Endodermal cell (in vitro differentiated cells): Measurements from ENCODE around the gene CCDC87. TPM values are rescaled to one million over a fixed set of nuclear protein-coding genes. Genes with fewer than 3 reads are reported as not detected.
A peak's percentile ranks its signal among the peaks of the same experiment; 100 is the strongest.

Experiments
- DNase-seq: peaks from one replicate; pipeline ENCODE4 v3.0.0-alpha.2; 2017
- H3K27ac ChIP-seq: 2 replicates; pipeline ENCODE4 v1.5.1; 2013; ENCODE audit warnings: mild to moderate bottlenecking, low read depth, low read length, moderate library complexity
- H3K27me3 ChIP-seq: 2 replicates; pipeline ENCODE4 v1.6.1; 2013; ENCODE audit warnings: mild to moderate bottlenecking, low read length, moderate library complexity; ENCODE audit not compliant: insufficient read depth, control insufficient read depth, poor library complexity, severe bottlenecking
- H3K36me3 ChIP-seq: 2 replicates; pipeline ENCODE4 v1.7.0; 2013; ENCODE audit warnings: mild to moderate bottlenecking, low read length, moderate library complexity; ENCODE audit not compliant: control insufficient read depth, insufficient read depth
- H3K4me1 ChIP-seq: one replicate; pipeline ENCODE4 v1.7.0; 2013; ENCODE audit warnings: low read length; ENCODE audit not compliant: control insufficient read depth, insufficient read depth
- H3K4me3 ChIP-seq: 2 replicates; pipeline ENCODE4 v1.5.1; 2013; ENCODE audit warnings: mild to moderate bottlenecking, low read length, moderate library complexity
- H3K9ac ChIP-seq: 2 replicates; pipeline ENCODE4 v1.6.1; 2013; ENCODE audit warnings: mild to moderate bottlenecking, low read length, moderate library complexity; ENCODE audit not compliant: poor library complexity, severe bottlenecking; ENCODE audit errors: extremely low read depth
- H3K9me3 ChIP-seq: 2 replicates; pipeline ENCODE4 v1.6.1; 2013; ENCODE audit warnings: mild to moderate bottlenecking, low read length, moderate library complexity; ENCODE audit not compliant: control insufficient read depth
- H3K27ac Mint-ChIP-seq: 2 replicates; pipeline ENCODE4 v1.8.0; 2020; ENCODE audit warnings: mixed read lengths
- H3K27me3 Mint-ChIP-seq: 2 replicates; pipeline ENCODE4 v1.8.0; 2021; ENCODE audit warnings: mild to moderate bottlenecking, mixed read lengths; ENCODE audit not compliant: insufficient read depth
- H3K36me3 Mint-ChIP-seq: 2 replicates; pipeline ENCODE4 v1.8.0; 2020; ENCODE audit warnings: low read depth, mixed read lengths
- H3K4me1 Mint-ChIP-seq: 2 replicates; pipeline ENCODE4 v1.8.0; 2020; ENCODE audit warnings: mixed read lengths
- H3K4me3 Mint-ChIP-seq: 2 replicates; pipeline ENCODE4 v1.8.0; 2020; ENCODE audit warnings: mild to moderate bottlenecking, moderate library complexity, mixed read lengths
- H3K9me3 Mint-ChIP-seq: 2 replicates; pipeline ENCODE4 v1.8.0; 2020; ENCODE audit warnings: mild to moderate bottlenecking, mixed read lengths
- CTCF ChIP-seq: fragments of 200-600 bp; sonication (generic); conservative IDR thresholded peaks from 2 replicates; pipeline ENCODE4 v1.5.0; 2021; ENCODE audit warnings: antibody characterized with exemption, mild to moderate bottlenecking
- WGBS, 2 experiments: methylation state at CpG; one replicate each; pipeline versions ENCODE4 v1.1.5 to v1.1.7; 2013; ENCODE audit warnings: missing lambda C conversion rate in 2 of 2, mixed read lengths in 1 of 2; ENCODE audit not compliant: insufficient coverage in 1 of 2, insufficient read length in 1 of 2; 5-methylcytosine and 5-hydroxymethylcytosine counted together
- total RNA-seq, 2 donors: library from RNA; stranded (reverse); fragmentation: NEBNext Ultra II Directional in 1 of 2; extraction: Animal tissue kit (Norgen Biotek cat#: 25700) in 1 of 2; gene quantifications; 2 replicates in 1 of 2; 3 replicates in 1 of 2; pipeline ENCODE4 v1.2.1, GENCODE V29; 2021

The CCDC87 gene
- total RNA-seq, 2 donors from 2014 or later = 0.84 to 1.5 TPM

DNA sequence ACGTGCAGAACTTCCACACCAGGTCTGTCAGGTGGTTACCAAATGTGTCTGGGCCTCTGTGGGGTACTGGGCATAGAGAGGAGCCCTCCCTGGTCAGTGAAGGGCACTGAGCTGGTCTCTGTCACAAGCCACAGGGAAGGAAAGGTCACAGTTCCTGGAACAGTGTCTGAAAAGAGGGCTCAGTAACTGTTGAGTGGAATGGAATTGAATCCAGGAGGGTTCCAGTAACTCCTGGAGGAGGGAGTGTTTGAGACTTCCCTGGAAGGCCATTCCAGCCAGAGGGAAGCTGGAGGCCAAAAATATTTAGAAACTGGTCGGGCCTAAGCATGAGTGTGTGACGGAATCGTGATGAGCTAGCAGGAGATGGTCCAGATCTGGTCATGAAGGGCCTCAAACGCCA, 38.3 kb downstream of the CCDC87 start:
- Histone ChIP-seq H3K4me1 (no peaks in the 10 kb centered on the region), H3K9me3 (no peaks in the 10 kb centered on the region), H3K27ac (no peak overlapping the region), H3K36me3 (no peaks in the 10 kb centered on the region), H3K4me3 (no peak overlapping the region), H3K27me3 (no peaks in the 10 kb centered on the region), H3K9ac (no peak overlapping the region)
- Mint-ChIP-seq H3K36me3 (no peaks in the 10 kb centered on the region), H3K4me3 (no peak overlapping the region), H3K27me3 (peaks cover 11% of the 10 kb centered on the region), H3K4me1 (no peaks in the 10 kb centered on the region), H3K27ac (peak overlapping the region; percentile 31), H3K9me3 (no peaks in the 10 kb centered on the region)
- TF ChIP-seq CTCF = no peak
- WGBS, 2 experiments = 91 to 97% methylated on average over 5 of the region's 5 CpGs
- DNase-seq = no peak

DNA sequence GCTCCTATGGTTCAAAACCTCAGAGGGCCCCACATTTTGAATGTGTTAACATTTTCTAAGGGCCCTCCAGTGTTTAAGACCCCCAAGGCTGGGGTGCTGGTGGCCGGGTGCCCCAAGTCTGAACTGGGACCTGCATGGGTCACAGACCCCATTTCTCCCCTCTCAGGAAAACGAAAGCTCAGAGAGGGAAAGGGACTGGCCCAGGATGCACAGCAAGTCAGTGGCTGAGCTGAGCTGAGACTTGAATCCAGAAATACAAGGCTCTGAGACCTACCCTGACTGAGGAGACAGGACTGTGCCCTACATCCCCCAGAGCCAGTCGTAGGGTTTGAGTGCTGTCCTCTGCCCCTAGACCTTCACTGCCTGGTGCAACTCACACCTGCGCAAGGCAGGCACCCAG, 42.0 kb downstream of the CCDC87 start:
- H3K27me3 Mint-ChIP-seq = peaks cover 1% of the 10 kb centered on the region

DNA sequence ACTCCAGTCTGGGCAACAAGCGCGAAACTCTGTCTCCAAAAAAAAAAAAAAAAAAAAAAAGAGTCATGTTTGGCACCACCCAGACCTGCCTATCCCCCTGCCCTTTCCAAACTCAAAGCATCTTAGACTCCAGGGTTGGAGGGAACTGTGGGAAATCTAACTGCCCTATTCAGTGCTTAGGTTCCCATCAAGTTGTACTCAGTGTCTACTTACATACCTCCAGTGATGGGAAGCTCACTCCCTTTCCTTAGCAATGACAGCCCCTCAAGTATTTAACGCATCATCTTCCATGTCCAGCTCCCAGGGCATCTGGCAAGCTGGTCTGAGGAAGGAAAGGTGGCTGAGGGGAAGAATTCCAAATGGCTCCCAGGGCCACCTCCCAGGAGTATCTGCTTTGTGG, 43.2 kb downstream of the CCDC87 start:
- H3K27ac ChIP-seq = no peak overlapping the region
- H3K36me3 ChIP-seq = no peaks in the 10 kb centered on the region
- peaks cover 1% of the 10 kb centered on the region for H3K27me3 Mint-ChIP-seq
- no peak overlapping the region for H3K4me3 Mint-ChIP-seq
- no peaks in the 10 kb centered on the region for H3K36me3 Mint-ChIP-seq
- H3K9me3 Mint-ChIP-seq = no peaks in the 10 kb centered on the region
- H3K27ac Mint-ChIP-seq = no peak overlapping the region
- no peaks in the 10 kb centered on the region for H3K9me3 ChIP-seq
- peaks cover 11% of the 10 kb centered on the region for H3K4me1 Mint-ChIP-seq
- TF ChIP-seq CTCF = no peak
- no peaks in the 10 kb centered on the region for H3K4me1 ChIP-seq
- no peak for DNase-seq
- no peak overlapping the region for H3K4me3 ChIP-seq
- H3K27me3 ChIP-seq = no peaks in the 10 kb centered on the region
- no peak overlapping the region for H3K9ac ChIP-seq
- 97% methylated on average over 3 of the region's 3 CpGs; no CpG with 5 or more reads in 1 of the 2 experiments for WGBS, 2 experiments

More for the DNA sequence above, 42.0 kb downstream of the CCDC87 start:
- H3K4me1 ChIP-seq = no peaks in the 10 kb centered on the region
- H3K27ac ChIP-seq = no peak overlapping the region
- peaks cover 8% of the 10 kb centered on the region for H3K4me1 Mint-ChIP-seq
- TF ChIP-seq CTCF = no peak
- no peaks in the 10 kb centered on the region for H3K36me3 Mint-ChIP-seq
- no peaks in the 10 kb centered on the region for H3K9me3 ChIP-seq
- no peak for DNase-seq
- no peak overlapping the region for H3K4me3 Mint-ChIP-seq
- no peaks in the 10 kb centered on the region for H3K27me3 ChIP-seq
- no peak overlapping the region for H3K4me3 ChIP-seq
- no peaks in the 10 kb centered on the region for H3K36me3 ChIP-seq
- no peak overlapping the region for H3K9ac ChIP-seq
- 89 to 100% methylated on average over 2 to 4 of the region's 4 CpGs for WGBS, 2 experiments
- no peak overlapping the region for H3K27ac Mint-ChIP-seq
- no peaks in the 10 kb centered on the region for H3K9me3 Mint-ChIP-seq
